HG03060 (cell line): Measurements from ENCODE around the gene GABBR2.

Experiments
- ATAC-seq: cut with Tn5 transposase; IDR thresholded peaks from one replicate; pipeline ENCODE4 v1.9.1; 2021; ENCODE audit warnings: low read depth, moderate number of reproducible peaks; ENCODE audit not compliant: unreplicated experiment

GABBR2 gene

DNA sequence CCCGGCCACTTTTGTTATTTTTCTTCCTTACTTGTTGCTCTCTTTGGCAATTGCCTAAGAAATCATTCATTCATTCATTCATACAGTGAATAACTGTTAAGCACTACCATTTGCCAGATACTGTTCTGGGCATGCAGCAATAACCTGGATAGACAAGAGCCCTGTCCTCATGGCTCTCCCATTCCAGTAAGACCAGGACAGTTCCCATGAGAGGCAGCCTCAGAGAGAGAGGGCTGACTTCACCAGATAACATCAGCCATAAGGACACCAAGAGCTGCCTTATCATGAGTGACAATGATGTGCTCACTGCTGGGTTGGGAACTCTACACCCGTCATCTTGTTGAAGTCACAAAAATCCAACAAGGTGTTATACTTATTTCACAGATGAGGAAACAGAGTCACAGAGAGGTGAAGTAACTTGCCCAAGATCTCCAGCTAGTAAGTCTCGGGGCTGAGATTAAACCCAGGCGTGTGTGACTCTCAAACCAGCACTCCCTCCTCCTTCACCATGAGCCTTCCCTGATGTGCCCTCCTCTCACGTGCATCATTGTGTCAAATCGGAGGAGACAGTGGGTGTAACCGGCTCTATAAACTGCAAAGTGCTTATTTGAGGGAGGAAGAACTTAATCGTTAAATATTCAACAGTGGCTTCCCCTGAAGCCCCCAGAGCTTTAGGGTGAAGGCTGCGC, 392.1 kb downstream of the GABBR2 start:
- ATAC-seq: no peak

DNA sequence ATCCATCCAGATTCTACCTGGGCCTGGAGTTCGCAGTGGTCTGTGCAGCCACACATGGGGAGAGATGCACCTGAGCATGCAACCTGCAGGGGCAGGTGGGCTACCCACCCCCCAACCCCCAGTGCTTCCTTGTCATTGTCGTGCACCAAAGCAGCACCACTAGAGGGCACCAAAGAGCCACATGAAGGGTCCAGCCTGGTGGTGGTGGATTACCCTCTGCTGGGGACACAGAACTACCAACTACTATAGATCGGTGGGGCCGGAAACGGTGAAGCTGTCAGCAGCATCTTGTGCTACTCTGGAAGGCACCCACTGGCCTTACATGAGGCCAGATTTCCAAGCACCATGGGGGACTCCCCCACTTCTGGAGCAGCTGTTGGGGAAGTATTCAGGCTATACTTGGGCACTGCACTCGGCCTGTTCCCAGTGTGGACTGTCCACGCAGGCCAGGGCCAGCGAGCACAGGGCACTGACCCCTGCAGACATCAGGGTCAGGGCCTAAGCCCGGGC, 393.1 kb downstream of the GABBR2 start:
- ATAC-seq: no peak

DNA sequence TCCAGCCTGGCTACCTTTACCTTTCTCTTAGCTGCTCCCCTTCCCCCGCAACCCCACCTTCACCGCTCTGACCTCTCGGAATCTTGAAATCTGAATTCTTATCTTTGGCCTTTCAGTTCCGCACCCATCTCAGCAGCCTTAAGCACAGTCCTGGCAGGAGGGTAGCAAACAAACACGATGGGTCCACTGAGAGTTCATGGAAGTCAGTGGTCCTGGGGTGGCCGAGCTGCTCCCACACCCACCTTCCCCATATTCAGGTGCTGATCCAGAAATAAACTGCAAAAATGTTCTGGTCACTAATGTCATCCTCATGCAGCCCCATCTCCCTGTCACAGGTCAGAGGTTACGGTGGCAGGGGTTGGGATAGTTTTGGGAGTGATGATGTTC, 393.7 kb downstream of the GABBR2 start:
- ATAC-seq: no peak

DNA sequence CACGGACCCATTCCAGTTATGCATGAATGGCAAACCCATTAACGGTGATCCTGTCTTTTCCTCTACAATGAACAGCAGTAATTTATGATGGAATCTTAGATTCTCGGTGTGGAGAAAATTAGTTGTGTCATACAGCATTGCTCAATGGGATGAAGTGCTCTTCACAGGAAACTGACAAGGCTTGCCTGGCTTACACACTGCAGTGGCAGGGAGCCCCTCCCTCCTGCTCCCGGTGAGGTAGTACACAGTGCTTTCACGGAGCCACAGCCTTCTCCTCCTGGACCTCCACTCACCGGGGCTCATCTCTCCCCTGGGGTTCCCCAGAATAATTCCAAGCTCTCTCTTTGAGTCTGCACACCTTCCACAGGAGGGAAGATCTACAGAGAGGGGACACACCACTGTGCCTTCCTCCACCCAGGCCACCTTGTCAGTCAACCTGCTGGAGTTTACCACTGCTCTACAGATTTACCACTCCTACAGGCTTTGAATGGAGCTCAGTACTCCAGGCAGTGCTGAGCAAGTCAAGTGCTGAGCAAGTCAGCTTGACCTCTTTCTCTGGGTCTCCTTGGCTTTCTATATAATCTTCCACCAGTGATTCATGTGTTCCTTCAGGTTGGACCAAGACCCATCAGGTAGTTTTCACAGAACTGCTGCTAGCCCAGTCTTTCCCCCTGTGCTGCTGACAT, 394.2 kb downstream of the GABBR2 start:
- ATAC-seq: no peak

DNA sequence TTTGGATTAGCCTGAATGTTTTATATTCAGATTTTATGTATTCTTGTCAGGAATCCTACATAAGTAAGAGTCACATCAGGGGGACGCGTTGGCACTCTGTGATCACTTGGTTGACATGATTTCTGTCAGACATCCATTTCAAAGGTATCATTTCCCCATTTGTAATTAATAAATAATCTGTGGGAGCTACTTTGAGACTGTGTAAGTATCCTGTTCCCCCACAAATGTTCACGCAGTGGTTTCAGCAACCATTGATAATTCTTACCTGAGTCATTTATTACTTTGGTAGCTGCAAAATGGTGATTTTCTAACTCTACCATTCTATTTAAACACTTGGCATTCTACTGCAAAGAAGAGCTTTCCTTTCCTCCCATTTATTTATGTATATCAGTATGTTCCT, 396.4 kb downstream of the GABBR2 start:
- ATAC-seq: no peak

DNA sequence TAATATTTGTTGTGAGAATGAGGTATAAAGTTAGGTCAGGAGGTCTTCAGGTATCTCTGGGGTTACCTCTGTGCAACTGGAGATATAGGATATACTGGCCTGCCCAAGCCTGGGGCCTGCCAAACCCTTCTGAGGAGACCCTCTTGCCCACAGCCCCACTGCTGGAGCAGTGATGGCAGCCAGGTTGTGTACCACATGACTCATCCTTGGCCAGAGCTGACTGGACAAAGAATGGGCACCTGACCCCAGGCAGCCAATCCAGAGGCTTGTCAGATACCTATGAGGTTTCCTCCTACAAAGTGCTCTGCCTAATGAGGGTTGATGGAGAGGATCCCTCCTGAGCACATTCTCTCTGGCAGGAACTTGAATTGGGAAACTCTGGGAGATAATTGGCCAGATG, 397.2 kb downstream of the GABBR2 start:
- ATAC-seq: no peak

DNA sequence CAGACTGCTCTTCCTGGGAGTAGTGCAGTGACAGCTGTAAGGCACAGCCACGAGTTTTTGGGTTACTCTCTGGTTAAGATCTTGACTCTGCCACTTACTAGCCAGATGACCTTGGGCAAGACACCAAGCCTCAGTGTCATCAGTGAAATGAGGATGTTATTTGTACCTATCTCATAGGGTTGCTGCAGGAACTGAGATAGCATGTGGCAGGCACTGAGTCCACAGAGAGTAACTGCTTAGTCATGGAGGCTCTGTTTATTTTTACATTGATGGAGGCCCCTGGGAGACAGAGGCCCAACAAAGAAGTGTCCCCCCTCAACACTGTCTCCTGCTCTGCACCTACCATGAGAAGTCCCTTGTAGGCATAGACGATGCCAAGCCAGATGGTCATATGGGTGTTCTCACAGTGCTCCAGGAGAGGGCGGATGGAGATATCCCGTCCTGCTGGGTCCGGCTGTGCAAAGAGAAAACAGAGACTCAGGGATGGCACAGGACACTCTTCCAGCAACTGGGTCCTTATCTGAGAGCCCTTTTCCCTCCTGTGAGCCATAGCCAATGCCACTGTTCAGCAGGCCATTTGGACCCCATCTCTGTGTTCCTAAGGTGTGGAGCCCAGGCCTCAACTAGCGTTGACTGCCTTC, 397.9 kb downstream of the GABBR2 start:
- ATAC-seq: no peak

DNA sequence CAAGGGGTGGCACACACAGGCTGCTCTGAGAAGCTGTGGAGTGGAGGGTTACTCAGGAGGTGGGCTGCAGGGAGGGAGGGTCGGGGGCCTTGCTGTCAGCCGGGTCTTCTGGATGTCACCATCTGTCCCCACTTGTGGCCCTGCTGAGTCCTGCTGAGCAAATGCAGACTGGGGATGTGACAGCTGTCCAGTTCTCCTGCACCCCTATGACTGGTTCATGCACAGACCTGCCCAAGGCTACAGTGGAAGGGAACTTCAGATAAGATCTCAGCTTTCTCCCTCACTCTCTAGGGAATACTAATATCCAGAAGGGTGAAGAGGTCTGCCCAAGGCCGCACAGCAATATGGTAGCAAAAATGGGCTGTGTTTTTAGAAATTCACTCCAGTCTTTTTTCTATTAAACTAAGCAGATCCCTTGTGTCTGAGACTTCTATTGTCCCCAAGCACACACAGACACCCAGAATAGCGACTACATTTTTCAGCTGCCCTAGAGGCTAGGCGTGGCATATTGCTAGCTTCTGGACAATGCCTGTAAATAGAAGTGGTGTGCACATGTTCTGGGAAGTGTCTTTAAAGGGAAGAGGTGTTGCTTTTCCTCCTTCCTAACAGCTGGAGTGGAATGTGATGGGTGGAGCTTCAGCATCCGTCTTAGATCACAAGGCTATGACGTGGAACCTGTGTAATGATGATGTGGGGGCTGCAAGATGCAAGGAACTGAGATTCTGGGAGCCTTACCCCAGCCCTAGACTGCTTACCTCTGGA, 402.2 kb downstream of the GABBR2 start:
- no peak for ATAC-seq

DNA sequence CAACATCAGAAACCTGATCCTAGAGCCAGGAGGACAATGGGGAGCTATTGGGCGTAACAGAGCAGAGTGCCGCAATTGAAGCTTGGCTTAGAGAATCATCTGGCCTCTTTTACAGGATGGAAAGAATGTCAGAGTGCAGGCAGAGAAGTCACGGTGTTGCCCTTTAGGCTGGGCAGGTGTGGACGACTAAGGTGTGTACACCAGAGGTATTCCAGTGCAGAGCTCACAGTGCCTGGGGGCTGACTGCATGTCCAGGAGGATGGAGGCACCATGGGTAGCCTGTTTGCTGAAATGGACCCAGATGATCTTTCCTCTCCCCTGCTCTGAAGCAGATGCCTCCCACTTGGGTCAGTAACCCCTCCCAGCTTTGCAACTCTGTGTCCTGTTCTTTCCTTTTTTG, 404.4 kb downstream of the GABBR2 start:
- ATAC-seq: no peak

DNA sequence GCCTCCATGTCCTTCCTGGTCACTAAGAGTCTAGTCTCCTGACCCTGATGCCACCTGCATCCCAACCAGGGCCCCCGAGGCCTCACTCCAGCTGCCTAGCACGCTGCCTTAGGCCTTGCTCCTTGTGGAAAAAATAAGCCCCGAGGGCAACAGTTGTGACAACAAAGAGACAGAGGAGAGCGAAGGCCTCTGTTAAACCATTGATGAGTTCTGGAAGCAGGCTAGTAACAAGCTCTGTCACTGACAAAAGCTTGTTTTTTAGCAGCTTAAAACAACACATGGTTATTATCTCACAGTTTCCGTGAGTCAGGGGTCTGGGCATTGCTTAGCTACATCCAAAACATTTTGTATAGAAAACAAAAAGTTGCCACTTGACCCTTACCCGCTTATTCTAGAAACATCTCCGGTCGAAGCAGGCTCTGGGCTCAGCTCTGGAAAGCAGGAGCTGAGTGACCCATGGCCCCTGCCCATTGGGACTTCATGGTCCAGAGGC, 405.1 kb downstream of the GABBR2 start:
- ATAC-seq: no peak

DNA sequence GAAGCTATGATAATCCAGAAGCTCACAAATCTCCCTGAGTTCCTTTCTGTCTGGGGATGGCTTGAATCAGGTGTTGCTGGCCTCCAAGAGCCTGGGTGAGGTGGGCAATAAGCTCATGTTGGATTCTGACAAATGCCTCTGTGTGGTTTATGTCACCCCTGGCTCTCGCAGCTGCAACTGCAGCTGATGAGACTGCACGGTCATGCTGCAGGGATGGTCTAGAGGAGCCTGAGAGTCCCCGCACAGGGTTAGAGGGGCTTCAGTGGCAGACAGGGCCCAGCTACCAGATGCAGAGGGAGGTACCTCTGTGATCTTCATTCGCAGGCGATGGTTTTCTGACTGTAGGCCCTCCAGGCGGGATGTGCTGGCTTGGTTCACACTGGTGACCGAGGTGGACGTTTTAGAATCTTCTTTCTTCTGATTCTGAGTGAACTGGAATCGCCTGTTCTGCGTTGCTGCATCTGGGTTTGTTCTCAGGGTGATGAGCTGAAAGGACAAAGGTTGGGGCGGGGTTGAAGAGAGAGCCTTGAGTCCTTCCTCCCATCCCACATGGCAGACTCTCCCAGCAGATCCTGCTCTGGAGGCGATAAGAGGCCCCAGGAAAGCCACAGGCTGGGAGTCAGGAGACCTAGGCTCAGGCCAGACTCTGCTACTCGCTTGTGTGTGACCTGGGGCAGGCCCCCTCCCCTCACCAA, 405.6 kb downstream of the GABBR2 start:
- no peak for ATAC-seq

DNA sequence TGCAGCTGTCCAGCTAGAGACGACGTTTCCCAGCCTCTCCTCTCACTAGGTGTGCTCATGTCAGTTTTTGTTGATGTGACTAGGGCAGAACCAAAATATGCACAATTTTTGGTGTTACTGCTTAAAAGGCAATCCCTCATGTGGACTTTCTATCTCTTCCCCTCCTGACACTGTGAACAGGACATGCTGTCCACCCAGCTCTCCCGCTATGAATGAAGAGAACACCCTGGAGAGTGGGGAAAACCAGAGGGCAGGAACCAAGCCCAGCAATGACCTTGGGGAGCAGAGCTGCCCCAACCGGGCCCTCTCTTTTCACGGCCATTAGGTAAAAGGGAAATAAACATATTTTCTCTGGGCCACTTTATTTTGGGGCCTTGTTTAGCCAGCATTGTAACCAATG, 406.6 kb downstream of the GABBR2 start:
- ATAC-seq: no peak

DNA sequence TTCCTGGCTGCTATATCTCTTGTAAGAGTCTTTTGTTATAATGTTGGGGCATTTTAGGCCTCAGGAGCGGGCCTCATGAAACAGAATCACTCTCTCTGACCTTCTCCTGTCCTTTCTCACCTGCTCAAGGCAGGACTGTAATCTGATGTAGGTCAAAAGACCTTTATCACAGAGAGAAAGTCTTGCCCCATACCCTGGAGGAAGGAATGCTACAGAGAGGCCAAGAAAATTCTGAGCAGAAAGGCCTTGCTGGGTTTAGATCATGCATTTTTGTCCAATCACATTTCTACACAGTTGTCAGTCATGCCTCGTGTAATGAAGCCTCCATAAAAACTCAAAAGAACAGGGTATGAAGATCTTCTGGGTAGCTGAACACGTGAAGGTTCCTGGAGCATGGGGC, 408.1 kb downstream of the GABBR2 start:
- no peak for ATAC-seq

DNA sequence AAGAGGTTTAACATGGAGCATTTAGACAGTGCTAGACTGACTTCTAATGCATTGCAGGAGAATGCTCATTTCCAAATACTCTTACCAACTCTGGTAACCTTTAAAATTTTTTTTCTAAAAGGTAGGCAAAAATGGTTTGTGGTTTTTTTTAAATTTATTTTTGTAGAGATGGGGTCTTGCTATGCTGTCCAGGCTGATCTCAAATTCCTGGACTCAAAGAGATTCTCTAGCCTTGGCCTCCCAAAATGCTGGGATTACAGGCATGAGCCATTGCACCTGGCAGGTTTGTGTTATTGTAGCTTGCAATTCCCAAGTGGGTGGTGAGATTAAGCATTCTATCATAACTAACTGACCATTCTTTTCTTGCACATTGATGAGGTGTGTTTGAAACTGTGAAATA, 410.3 kb downstream of the GABBR2 start:
- no peak for ATAC-seq

DNA sequence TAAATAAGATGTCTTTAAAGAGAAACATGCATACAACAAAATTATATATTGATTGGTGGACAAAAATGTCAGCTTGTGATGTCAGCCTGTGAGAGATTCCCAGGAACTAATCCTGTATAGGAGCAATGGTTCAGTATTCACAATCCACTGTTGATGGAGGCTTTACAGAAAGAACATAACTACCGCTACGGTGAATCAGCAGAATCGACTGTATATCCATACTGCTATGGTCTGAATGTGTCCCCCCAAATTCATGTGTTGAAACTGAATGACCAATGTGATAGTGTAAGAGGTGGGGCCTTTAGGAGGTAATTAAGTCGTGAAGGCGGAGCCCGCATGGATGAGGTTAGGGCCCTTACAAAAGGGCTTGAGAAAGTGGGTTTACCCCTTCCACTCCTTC, 412.9 kb downstream of the GABBR2 start:
- ATAC-seq: no peak

DNA sequence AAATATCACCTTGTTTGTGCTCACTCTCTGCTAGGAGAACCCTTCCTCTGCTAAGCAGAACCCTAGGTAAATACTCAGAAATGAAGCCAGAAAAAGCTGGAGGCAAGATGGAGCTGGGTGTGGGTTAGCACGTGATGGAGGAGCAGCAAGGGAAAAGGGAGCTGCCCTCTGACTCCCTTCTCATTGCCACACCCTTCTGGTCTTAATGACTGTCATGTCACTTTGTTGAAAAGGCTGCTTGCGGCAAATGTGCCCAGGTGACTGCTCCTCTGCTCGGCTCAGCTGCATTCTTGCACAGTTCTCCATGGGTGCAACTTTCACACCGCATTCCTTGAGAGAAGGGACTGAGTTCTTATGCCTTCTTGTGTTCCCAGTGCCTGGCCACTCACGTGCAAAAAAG, 416.9 kb downstream of the GABBR2 start:
- ATAC-seq: no peak

DNA sequence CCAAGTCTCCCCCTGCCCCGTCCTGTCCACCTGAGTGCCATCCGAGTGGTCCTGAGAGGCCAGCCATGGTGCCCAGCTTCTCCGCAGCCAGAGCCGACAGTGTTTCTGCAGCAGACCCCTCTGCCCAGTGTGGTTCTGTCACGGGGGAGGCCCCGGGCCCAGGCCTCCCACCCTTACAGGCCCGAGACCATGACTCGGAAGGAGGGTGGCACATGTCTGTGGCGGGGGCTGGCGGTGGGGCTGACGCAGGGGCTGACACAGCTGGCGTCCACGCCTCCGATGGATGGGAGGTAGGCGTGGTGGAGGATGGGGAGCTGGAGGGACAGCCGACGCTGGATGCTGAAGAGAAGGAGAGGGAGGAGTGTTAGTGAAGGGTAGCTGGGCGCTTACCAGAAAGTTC, 418.3 kb downstream of the GABBR2 start:
- ATAC-seq: no peak

DNA sequence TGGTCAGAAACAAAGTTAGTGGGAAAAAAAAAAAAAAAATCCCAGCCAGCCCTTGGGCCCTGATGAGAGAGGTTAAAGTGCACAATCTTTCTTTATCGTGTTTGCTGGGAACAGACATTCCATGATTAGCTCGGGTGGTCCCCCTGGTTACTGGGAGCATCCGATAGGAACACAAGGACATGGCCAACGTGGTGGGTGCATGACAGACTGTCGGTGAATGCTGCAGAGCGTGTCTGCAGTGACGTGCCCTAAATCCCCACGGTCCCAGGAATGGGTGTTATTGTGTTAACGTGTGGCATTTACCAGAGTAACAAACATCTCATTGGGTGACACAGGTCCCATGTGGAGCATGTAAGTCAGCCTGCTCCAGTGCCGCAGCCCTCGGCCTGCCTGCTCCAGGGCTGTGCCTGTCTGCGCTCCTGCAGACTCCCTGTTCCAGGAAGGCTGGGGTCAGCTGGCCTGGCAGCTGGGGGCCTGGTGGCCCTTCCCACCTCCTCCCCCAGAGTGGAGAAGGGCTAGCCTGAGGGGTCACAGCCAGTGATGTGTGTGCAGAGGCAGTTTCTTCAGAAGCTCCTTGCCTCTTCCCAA, 419.0 kb downstream of the GABBR2 start:
- ATAC-seq: no peak

DNA sequence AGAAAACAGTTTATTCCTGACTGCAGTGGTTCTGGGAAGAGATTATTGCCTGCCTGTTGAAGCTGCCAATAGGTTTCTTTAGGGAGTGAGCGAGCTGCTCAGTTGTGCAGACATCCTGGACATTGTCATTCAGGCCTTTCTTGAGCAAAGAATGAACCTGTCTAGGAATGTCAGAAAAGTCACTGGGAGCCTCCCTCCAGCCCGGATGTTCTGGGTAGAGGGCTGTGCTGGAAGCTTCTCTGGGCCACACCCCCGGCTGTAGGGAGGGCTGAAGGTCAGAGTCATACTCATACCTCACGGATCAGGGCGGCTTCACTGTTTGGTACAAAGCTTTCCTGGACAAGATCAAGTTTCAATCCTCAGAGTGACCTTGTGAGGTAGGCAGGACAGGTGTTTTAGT, 419.9 kb downstream of the GABBR2 start:
- ATAC-seq: no peak

DNA sequence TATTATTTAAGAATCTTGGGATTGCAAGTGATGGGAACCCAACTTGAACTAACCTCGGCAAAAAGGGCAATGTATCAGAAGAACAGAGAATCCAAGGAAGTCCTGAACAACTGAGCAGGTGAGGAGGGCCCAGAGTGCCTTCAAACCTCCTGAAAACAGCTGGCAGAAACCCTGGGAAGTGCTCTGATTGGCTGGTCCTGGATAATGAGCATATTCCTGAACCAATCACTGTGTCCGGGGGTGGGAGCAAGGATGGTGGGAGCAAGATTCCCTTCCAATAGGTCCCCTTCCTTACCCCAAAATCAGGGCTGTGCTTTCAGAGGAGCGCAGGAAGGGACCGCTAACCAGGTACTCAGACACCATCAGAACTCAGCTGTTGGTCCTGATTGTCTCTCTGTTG, 421.4 kb downstream of the GABBR2 start:
- no peak for ATAC-seq
